DMS153 treated with DMSO at 0.1 percent for 48 hours (cell line): ENCODE measurements around the gene ARID3B.
A peak's percentile ranks its signal among the peaks of the same experiment; 100 is the strongest.

Experiments used
- DNase-seq: peaks from one replicate; lab custom pipeline; 2025; ENCODE audit not compliant: unreplicated experiment; lab: John Stamatoyannopoulos, UW

Gene ARID3B

GRCh38 chr15:74633781-74634180 lies 92.8 kb downstream of the ARID3B start:
- DNase-seq = no peak

GRCh38 chr15:74635228-74635627 lies 94.2 kb downstream of the ARID3B start:
- DNase-seq = peak; percentile 11

GRCh38 chr15:74636984-74637383 lies 96.0 kb downstream of the ARID3B start:
- no peak for DNase-seq

- DNase-seq = no peak
These were observed 100.1 kb downstream of the ARID3B start for GRCh38 chr15:74641151-74641550.

GRCh38 chr15:74642348-74642733 lies 101.3 kb downstream of the ARID3B start:
- no peak for DNase-seq

GRCh38 chr15:74642734-74643664 lies 102.0 kb downstream of the ARID3B start:
- no peak for DNase-seq

GRCh38 chr15:74643665-74644204 lies 102.7 kb downstream of the ARID3B start:
- DNase-seq = no peak

- no peak for DNase-seq
These were observed 105.5 kb downstream of the ARID3B start for GRCh38 chr15:74646480-74646879.
